Keratinocyte (primary cell): ENCODE measurements around the gene PTPA. TPM values are rescaled to one million over a fixed set of nuclear protein-coding genes. Genes with fewer than 3 reads are reported as not detected.
A peak's percentile ranks its signal among the peaks of the same experiment; 100 is the strongest.

Experiments used
- DNase-seq: peaks from one replicate; pipeline ENCODE4 v3.0.0-alpha.2; 2011; ENCODE audit warnings: low read depth, missing footprints, low spot score
- FAIRE-seq: peaks from 2 replicates; lab custom pipeline; 2011; peaks lifted over from hg19 to GRCh38; lab: Jason Lieb, UNC
- H2AFZ ChIP-seq: 2 replicates; pipeline ENCODE4 v1.6.0; 2012; ENCODE audit warnings: low read length, control low read depth, inconsistent platforms; ENCODE audit not compliant: control insufficient read depth
- H3K27ac ChIP-seq: 2 replicates; pipeline ENCODE4 v1.5.1; 2011; ENCODE audit warnings: low read length; ENCODE audit not compliant: control insufficient read depth, insufficient read depth
- H3K27me3 ChIP-seq: 3 replicates; pipeline ENCODE4 v1.6.0; 2011; ENCODE audit warnings: low read length; ENCODE audit not compliant: control insufficient read depth, insufficient read depth; ENCODE audit errors: extremely low read depth
- H3K36me3 ChIP-seq, 2 experiments: 2 replicates in 1 of 2; 3 replicates in 1 of 2; pipeline ENCODE4 v1.5.1; 2011; ENCODE audit warnings: low read length in 2 of 2, mild to moderate bottlenecking in 1 of 2; ENCODE audit not compliant: control insufficient read depth in 2 of 2, insufficient read depth in 2 of 2; ENCODE audit errors: extremely low read depth in 1 of 2
- H3K4me1 ChIP-seq: 3 replicates; pipeline ENCODE4 v1.5.1; 2011; ENCODE audit warnings: low read length; ENCODE audit not compliant: control insufficient read depth, insufficient read depth; ENCODE audit errors: extremely low read depth
- H3K4me2 ChIP-seq: 3 replicates; pipeline ENCODE4 v1.6.0; 2011; ENCODE audit warnings: low read depth, low read length; ENCODE audit not compliant: control insufficient read depth, insufficient read depth; ENCODE audit errors: extremely low read depth
- H3K4me3 ChIP-seq, 3 experiments: fragments of 200-600 bp in 1 of 3; sonication (generic) in 1 of 3; 2 replicates in 2 of 3; 3 replicates in 1 of 3; pipeline ENCODE4 v1.5.1; 2011 to 2016; ENCODE audit warnings: low read length in 3 of 3, mild to moderate bottlenecking in 3 of 3, control low read depth in 2 of 3, inconsistent platforms in 1 of 3, low read depth in 1 of 3, mixed read lengths in 1 of 3, mixed run types in 1 of 3, moderate library complexity in 1 of 3; ENCODE audit not compliant: control insufficient read depth in 2 of 3, insufficient read depth in 2 of 3; ENCODE audit errors: extremely low read depth in 1 of 3
- H3K79me2 ChIP-seq: 2 replicates; pipeline ENCODE4 v1.6.0; 2012; ENCODE audit warnings: low read length; ENCODE audit not compliant: control insufficient read depth, insufficient read depth
- H3K9ac ChIP-seq: 3 replicates; pipeline ENCODE4 v1.6.0; 2011; ENCODE audit warnings: low read length; ENCODE audit not compliant: control insufficient read depth, insufficient read depth; ENCODE audit errors: extremely low read depth
- H3K9me1 ChIP-seq: 3 replicates; pipeline ENCODE4 v1.6.0; 2011; ENCODE audit warnings: low read length; ENCODE audit not compliant: control insufficient read depth, insufficient read depth; ENCODE audit errors: extremely low read depth
- H3K9me3 ChIP-seq: 2 replicates; pipeline ENCODE4 v1.5.1; 2012; ENCODE audit warnings: low read depth, low read length; ENCODE audit not compliant: control insufficient read depth
- H4K20me1 ChIP-seq: 3 replicates; pipeline ENCODE4 v1.6.0; 2011; ENCODE audit warnings: low read length; ENCODE audit not compliant: control insufficient read depth, insufficient read depth; ENCODE audit errors: extremely low read depth
- EZH2 ChIP-seq: IDR thresholded peaks from one replicate; pipeline ENCODE4 v1.6.1; 2012; ENCODE audit warnings: inconsistent platforms, mild to moderate bottlenecking, low read length, moderate library complexity
- dilution Hi-C: fragments of 300-500 bp; cut with MboI; formaldehyde crosslinking; loops from one replicate; pipeline ENCODE4 v1.7.0; 2020; ENCODE audit warnings: low sequenced_read_pairs; ENCODE audit not compliant: extremely low pct_ligation_motif_present
- polyA plus RNA-seq, 5 experiments: library from polyadenylated mRNA; depleted of rRNA in 3 of 5; stranded (reverse) in 3 of 5; stranded (forward) in 1 of 5; unstranded in 1 of 5; fragments of >200 nt; gene quantifications; 1 replicate in 1 of 5; 2 replicates in 3 of 5; 3 replicates in 1 of 5; pipeline versions ENCODE4 v1.2.1 to v1.2.3, GENCODE V29; 2011 to 2012; ENCODE audit warnings: missing spikeins in 2 of 5, low read depth in 1 of 5, low replicate concordance in 1 of 5
- TF ChIP-seq, protein P1 (sequence below), 3 experiments: IDR thresholded peaks in 1 of 3; conservative IDR thresholded peaks in 1 of 3; optimal IDR thresholded peaks in 1 of 3; 2 replicates in 2 of 3; 3 replicates in 1 of 3; pipeline versions ENCODE3 to v1.5.1; 2011; ENCODE audit warnings: low read length in 3 of 3, mild to moderate bottlenecking in 3 of 3, moderate library complexity in 2 of 3, control low read depth in 1 of 3, inconsistent platforms in 1 of 3; ENCODE audit not compliant: insufficient read depth in 2 of 3; ENCODE audit errors: extremely low read depth in 1 of 3

The PTPA gene
- polyA plus RNA-seq, 1 donor (not counting 4 experiments of a cell fraction or from before 2014, with no cell fraction given) = 98.0 TPM

DNA sequence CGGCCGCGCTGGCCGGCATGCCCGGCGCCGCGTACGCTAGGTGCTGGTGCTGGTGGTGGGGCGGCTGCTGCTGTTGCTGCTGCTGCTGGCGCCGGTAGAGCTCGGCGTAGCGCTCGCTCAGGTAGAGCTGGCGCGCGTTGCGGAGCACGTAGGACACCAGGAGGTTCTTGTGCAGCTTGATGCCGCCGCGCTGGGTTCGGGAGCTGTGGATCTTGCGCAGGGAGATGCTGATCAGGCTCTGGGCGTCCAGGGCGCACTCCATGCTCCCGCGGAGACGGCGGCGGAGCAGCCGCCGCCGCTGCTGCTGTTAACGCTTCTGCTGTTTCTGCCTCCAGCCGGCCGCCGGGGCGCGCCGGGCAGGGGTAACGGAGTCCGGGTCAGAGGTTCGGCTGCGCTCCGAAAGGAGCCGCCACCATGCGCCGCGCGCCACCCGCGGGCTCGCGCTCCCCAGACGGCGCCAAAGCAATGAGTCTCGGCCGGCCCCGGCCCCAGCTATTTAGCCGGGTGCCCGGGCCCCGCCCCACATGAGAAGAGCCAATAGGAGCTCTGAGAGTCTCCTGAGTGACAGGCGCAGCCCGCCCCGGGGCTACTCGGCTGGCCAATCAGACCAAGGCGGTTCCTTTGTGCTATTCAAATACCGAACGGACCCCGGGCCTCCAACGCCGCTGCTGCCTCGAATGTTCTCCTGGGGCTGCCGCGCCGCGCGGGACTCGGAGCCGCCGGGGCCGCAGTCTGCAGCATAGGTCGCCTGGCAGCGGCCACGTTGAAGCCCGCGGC is 66.8 kb downstream of the PTPA start, which contains the start of gene IER5L:
Gene IER5L, minus strand, starts transcription at position 471 of the 777 bp plus-strand sequence. Its CDS starts 209 bp downstream, at position 262.
- Histone ChIP-seq H3K9ac (peak within 1 kb of the TSS; percentile 84), H2AFZ (peak within 1 kb of the TSS; percentile 58), H3K9me1 (no peaks in the 10 kb centered on the region), H3K4me3 (peak within 1 kb of the TSS; percentile 83 to 95 (median 86)), H3K36me3 (no peaks in the 10 kb centered on the region), H3K4me1 (peaks cover 14% of the 10 kb centered on the region), H4K20me1 (no peaks in the 10 kb centered on the region), H3K79me2 (peaks cover 16% of the 10 kb centered on the region), H3K4me2 (peak within 1 kb of the TSS; percentile 82), H3K27me3 (no peaks in the 10 kb centered on the region), H3K27ac (no peak within 1 kb of the TSS), H3K9me3 (no peaks in the 10 kb centered on the region)
- FAIRE-seq (no peak), DNase-seq (peak; percentile 68)
- dilution Hi-C loops = no loop called here
- TF ChIP-seq EZH2 = no peak
- TF ChIP-seq, protein P1, sequence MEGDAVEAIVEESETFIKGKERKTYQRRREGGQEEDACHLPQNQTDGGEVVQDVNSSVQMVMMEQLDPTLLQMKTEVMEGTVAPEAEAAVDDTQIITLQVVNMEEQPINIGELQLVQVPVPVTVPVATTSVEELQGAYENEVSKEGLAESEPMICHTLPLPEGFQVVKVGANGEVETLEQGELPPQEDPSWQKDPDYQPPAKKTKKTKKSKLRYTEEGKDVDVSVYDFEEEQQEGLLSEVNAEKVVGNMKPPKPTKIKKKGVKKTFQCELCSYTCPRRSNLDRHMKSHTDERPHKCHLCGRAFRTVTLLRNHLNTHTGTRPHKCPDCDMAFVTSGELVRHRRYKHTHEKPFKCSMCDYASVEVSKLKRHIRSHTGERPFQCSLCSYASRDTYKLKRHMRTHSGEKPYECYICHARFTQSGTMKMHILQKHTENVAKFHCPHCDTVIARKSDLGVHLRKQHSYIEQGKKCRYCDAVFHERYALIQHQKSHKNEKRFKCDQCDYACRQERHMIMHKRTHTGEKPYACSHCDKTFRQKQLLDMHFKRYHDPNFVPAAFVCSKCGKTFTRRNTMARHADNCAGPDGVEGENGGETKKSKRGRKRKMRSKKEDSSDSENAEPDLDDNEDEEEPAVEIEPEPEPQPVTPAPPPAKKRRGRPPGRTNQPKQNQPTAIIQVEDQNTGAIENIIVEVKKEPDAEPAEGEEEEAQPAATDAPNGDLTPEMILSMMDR (optimal IDR thresholded peaks at IDR 0.05 in 1 of 3, IDR thresholded peaks at IDR 0.05 in 1 of 3, conservative IDR thresholded peaks at IDR 0.05 in 1 of 3; ENCODE audit: extremely low read depth in 1 of 3, insufficient read depth in 2 of 3, low read length in 3 of 3) = peak in 1 of 3 experiments; percentile 2

DNA sequence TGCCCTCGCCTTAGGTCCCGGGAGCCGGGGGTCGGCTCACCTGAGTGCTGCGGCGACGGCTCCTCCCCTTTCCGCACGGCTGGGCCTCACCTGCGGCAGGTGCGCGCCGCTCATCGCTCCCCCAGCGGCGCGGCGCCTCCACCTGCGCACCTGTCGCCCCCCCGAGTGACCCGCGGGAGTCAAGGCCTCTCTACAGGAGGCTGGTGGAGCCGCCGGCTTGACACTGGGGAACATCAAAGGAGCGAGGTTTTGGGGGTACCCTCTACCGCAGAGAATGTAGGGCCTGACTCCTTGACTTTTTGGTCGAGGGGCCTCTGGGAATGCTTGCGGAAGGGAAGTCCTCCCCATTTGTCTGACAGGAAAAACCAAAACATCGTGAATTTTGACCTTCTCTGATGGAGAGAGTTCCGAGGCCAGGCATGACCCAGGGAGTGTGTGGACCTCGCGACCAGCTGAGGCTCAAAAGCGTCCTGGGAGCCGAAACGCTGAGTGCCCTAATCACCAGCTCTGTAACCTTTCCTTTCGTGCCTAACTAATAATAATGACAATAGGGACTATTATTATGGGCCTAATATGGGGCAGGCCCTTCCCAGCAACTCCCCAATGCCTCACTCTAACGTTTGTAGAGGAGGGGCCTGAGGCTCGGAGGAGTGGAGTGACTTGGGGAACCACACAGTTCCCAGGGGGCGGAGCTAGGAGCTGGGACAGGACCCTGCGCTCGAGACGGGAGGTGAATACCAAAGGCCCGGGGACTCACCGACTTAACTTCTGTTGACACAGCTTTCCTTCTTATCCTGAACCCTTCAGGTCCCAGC is 67.6 kb downstream of the PTPA start:
- Histone ChIP-seq H3K9me3 (no peaks in the 10 kb centered on the region), H3K4me1 (peaks cover 7% of the 10 kb centered on the region), H3K27ac (no peak overlapping the region), H3K4me3 (peak overlapping the region; percentile 54 to 76 (median 74)), H3K9ac (no peak overlapping the region), H3K27me3 (no peaks in the 10 kb centered on the region), H3K9me1 (no peaks in the 10 kb centered on the region), H2AFZ (peak overlapping the region; percentile 58), H3K36me3 (no peaks in the 10 kb centered on the region), H3K79me2 (peaks cover 16% of the 10 kb centered on the region), H4K20me1 (no peaks in the 10 kb centered on the region), H3K4me2 (peak overlapping the region; percentile 82)
- no peak for DNase-seq
- TF ChIP-seq EZH2 = no peak
- TF ChIP-seq, protein P1 (optimal IDR thresholded peaks at IDR 0.05 in 1 of 3, IDR thresholded peaks at IDR 0.05 in 1 of 3, conservative IDR thresholded peaks at IDR 0.05 in 1 of 3; ENCODE audit: extremely low read depth in 1 of 3, insufficient read depth in 2 of 3, low read length in 3 of 3) = no peak
- no peak for FAIRE-seq
- dilution Hi-C loops = no loop called here
